ENCODE measurements around the gene ASB10.

DNA sequence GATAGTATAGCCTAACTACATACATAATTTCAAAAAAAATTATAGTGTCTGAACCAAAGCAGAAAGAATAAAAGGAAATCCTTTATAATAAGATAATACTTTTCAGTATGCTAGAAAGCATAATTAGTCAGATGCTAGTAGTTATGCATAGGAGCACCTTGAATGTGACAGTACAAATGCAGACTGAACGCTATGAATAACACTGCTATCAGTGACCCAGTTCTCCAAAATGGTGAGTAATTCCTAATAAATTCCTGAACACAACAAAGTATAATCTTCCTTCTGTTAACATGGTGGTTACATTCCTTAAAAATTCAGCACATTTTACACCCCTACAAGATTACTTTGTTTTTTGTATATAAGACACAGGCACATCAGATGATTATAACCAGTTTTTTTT is 44.0 kb upstream of the ASB10 start:
- TF ChIP-seq, protein P1, sequence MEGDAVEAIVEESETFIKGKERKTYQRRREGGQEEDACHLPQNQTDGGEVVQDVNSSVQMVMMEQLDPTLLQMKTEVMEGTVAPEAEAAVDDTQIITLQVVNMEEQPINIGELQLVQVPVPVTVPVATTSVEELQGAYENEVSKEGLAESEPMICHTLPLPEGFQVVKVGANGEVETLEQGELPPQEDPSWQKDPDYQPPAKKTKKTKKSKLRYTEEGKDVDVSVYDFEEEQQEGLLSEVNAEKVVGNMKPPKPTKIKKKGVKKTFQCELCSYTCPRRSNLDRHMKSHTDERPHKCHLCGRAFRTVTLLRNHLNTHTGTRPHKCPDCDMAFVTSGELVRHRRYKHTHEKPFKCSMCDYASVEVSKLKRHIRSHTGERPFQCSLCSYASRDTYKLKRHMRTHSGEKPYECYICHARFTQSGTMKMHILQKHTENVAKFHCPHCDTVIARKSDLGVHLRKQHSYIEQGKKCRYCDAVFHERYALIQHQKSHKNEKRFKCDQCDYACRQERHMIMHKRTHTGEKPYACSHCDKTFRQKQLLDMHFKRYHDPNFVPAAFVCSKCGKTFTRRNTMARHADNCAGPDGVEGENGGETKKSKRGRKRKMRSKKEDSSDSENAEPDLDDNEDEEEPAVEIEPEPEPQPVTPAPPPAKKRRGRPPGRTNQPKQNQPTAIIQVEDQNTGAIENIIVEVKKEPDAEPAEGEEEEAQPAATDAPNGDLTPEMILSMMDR (IDR thresholded peaks at IDR 0.05) = no peak
- no peak for TF ChIP-seq POLR2AphosphoS5 (IDR thresholded peaks at IDR 0.05)
